GM04503 (cell line): Measurements from ENCODE around the gene IL13.
"Not testable (repeated sequence)": the region's sequence is repeated elsewhere in the genome, so short reads cannot be mapped to it uniquely, and the experiment has no call there.

Experiments used
- DNase-seq: peaks from one replicate; pipeline ENCODE4 v3.0.0-alpha.2; 2012; ENCODE audit warnings: low read depth

Gene IL13

DNA sequence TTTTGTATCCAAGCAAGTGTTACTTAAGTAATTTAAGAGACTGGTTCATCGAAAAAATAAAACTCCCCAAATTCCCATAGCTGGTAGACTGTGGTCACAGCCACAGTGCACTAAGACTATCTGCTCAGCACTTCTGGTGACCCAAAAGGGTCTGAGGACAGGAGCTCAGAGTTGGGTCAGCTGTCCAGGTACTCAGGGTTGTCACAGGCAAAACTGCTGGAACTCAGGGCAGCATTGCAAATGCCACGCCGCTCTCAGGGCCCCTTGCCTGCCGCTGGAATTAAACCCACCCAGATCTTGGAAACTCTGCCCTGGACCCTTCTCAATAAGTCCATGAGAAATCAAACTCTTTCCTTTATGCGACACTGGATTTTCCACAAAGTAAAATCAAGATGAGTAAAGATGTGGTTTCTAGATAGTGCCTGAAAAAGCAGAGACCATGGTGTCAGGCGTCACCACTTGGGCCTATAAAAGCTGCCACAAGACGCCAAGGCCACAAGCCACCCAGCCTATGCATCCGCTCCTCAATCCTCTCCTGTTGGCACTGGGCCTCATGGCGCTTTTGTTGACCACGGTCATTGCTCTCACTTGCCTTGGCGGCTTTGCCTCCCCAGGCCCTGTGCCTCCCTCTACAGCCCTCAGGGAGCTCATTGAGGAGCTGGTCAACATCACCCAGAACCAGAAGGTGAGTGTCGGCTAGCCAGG lies at the start of gene IL13:
Gene IL13 (plus strand): TSS at position 498 of the 705 bp plus-strand sequence. CDS start 14 bp downstream, at position 512.
- no peak for DNase-seq

DNA sequence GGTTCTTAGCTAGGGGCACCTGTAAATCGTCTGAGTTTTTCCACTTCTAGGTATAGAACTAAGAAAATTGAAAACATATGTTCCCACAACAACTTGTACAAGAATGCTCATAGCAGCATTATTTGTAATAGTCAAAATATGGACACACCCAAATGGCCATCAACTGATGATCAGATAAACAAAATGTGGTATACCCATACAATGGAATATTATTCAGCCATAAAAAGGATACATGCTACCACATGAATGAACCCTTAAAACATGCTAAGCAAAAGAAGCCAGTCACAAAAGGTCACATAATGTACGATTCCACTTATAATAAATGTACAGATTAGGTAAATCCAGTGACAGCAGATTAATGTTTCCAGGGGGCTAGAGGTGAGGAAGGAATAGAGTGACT lies 46.0 kb upstream of the IL13 start:
- no peak for DNase-seq

DNA sequence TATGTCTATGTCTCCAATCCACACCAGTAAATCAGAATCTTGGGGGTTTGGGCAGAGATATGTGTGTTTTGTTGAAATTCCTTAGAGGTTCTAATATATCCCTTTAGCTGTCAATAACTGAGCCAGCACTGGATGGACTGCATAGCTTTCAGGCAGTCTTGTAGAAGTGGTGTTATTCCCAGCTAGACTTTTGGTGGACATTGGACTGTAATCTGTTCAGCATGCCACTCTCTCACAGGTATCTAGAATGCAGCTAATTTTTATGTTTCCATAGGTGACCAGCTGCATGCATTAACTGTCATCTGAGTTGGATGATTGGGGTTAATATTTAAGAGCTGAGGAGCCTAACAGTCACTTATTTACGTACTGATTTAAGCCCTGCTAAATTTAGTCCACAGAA lies 45.1 kb upstream of the IL13 start:
- no peak for DNase-seq

DNA sequence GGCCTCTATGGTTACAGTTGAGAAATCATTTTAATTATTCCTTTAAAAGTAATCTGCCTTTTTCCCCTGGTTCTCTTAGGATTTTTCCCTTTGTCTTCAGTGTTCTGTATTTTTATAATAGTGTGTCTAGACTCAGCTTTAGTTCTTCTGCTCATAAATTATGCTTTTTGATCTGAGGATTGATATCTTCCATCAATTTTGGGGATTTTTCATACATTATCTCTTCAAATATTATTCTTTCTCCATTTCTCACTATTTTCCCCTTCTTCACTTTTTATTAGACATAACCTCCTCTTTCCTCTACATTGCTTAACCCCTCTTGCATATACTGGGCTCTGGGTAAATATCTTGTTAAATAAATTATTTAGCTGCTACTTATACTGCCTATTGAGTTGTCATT lies 36.3 kb upstream of the IL13 start:
- DNase-seq = no peak

DNA sequence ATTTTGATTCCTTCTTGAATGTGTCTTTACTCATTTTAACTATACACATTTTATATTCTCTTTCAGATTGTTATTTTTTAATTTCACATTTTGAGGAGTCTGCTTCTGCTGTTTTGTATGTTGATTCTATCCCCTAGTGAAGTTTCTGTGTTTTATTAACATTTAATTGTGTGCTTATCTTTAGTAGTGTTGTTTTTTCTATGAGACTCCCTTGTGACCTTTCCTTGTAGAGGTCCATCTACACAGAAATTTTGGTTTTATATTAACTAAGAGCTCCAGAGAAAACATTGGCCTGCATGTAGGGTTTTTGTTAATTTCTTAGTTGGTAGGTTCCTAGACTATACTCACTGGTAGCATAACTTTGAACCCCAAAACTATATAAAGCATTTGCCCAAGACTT lies 35.4 kb upstream of the IL13 start:
- DNase-seq = no peak

DNA sequence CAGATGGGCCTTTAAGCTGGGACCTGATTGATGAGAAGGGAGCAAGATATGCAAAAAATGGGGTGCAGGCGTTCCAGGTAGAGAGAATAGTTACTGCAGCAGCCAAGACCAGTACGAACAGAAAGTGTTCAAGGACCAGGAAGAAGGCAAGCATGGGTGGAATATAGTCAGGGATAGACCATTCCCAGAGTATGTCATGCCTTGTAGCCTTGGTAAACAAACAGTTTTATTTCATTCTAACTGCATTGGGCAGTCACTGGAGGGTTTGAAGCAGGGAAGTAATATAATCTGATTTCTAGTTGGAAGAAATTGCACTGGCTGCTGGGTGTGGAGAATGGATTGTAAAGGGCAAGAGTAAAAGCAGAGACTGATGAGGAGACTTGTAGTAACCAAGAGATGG lies 30.5 kb upstream of the IL13 start:
- DNase-seq = no peak

DNA sequence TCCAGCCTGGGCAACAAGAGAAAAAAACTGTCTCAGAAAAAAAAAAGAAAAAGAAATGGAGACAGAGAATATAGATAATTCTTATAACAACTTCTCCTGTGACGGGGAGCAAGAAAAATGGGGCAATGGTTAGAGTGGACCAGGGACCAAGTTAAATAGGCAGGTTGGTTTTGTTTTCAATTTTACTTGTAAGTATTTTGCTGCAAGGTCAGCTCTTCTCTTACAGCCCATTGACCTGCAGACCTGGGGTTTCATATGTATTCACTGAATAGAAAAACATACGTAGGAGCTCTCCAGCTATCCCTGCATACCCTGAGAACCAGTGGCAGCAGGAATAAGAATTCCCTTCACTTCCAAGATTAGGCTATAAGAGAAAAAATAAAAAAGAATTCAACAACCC lies 29.2 kb upstream of the IL13 start:
- no peak for DNase-seq

DNA sequence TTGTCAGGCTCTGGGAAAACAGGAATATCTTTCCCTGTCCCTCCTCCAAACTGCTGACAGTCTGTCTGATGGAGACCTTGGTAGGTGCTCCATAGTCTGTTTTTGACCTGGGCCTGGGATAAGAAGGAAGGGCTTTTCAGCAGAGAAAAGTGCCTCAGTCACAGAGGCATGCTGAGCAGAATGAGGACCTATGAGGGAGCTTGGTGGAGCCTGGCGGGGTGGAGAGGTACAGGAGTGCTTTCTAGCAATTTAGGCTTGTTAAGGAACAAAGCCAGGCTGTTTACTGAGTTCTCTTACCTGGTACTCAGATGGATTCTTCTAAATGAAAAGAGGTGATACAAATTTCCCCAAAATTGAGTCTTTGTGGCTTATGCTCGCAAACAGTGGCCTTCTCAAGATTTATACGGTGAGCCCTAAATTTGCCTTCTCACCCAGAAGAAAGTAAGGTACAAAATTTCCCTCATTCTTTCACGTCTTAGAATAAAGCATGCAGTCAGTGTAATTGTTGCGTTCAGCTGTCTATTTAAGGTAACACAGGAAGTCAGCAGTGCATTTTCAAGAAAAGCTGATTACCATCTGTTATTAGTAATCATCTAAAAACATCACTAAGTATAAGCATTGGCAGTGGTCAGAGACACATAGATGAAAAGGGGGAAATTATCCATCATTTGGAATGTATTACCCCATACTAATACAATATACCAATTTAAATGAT lies 28.6 kb upstream of the IL13 start:
- no peak for DNase-seq

DNA sequence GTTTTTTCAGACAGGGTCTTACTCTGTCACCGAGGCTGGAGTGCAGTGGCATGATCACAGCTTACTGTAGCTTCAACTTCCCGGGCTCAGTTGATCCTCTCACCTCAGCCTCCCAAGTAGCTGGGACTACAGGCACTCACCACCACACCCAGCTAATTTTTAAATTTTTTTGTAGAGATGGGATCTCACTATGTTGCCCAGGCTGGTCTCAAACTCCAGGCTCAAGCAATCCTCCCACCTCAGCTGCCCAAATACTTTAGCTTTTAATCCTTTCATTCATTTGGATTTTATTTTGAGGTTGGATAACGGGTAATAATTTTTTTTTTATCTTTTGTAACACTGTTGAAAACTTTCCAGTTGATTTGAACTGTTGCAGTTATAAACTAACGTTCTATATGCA lies 24.4 kb upstream of the IL13 start:
- DNase-seq = not testable (repeated sequence)

DNA sequence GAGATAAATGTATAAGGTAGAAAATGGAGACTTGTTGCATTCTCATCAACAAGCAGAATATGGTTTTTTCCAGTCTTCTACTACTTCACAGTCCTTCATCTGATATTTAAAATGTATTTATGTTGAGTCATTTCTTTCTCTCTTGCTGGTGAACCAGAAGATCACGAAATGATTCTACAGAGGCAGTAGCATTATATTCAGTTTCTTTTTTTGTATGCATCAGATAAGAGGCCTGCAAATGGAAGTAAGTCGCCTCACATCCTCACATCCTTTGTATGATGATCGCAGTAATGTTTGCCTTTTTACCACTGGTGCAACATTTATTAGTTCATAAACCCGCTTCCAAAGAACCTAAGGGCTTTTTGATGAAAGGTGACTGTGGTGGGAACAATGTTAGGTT lies 22.1 kb upstream of the IL13 start:
- no peak for DNase-seq

DNA sequence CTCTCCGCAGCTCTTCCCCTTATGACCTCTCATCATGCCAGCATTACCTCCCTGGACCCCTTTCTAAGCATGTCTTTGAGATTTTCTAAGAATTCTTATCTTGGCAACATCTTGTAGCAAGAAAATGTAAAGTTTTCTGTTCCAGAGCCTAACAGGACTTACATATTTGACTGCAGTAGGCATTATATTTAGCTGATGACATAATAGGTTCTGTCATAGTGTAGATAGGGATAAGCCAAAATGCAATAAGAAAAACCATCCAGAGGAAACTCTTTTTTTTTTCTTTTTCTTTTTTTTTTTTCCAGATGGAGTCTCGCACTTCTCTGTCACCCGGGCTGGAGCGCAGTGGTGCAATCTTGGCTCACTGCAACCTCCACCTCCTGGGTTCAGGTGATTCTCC lies 20.7 kb upstream of the IL13 start:
- DNase-seq = no peak

DNA sequence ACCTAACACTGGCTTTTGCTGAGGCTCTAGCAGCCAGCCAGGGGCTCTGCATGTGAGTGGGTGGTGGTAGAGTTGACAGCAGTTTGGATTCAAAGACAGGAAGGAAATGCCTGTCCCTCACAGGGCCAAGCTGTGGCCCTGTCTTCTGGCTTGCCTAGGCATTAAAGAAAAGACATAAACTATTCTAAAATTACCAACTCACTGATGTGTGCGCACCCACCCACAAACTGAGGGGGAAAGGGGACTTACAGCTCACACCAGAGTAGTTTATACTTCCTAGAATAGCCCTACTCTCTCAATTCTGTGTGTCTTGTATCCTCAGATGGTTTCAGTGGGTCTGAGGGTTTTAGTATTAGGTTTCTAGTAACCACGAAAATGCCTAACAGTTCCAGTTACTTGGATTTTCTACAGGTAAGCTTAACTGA lies 18.3 kb upstream of the IL13 start:
- no peak for DNase-seq

DNA sequence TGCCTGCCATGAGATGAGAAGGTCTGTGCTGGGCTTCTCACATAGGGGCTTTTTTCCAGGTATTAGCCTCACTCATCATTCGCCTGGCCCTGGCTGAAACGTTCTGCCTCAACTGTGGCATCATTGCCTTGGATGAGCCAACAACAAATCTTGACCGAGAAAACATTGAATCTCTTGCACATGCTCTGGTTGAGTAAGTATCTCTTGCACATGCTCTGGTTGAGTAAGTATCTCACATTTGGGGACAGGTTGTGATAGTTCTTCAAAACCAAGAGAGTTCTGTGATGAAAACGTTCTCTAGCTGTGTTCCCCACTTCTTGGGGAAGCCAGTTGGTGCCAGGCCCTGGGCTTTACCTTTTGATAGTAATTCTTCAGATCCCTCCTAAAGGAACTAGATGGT lies 17.4 kb upstream of the IL13 start:
- DNase-seq = no peak

DNA sequence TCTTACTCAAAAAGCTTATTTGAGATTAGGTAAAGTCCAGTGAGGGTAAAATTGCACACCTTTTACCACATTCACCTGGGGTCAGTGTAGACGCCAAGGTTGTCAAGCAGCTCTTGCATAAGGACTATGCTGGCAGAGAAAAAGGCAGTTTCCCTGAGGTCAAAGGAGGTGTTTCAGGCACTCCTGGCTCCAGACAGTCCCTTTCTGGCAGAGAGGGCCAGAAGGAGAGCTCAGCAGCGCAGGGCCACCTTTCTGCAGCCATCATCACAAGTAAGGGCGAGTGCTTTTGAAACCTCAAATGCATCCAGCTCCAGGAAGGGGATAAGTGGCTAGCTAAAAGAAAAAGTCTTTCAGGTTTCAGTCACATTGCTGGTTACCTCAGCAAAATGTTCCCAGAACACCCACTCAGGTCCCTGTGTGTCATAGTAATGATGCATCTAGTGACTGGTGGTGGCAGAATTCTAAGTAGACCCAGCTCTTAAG lies 16.7 kb upstream of the IL13 start:
- DNase-seq = no peak

DNA sequence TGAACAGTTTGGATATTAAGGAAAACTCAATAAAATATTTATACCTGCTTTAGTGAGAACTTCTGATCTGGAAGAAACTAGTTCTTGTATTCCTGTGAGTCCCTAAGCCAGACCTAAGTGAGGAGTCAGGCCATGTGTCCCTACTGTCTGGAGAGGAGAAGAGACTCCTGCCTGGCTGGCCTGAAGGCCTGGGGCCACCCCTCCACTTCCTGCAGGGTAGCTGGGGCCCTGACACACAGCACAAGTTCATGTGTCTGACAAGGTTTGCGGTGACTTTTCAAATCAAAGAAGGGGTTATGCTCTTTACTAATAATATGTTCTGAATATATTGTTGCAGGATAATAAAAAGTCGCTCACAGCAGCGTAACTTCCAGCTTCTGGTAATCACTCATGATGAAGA lies 16.1 kb upstream of the IL13 start:
- no peak for DNase-seq

DNA sequence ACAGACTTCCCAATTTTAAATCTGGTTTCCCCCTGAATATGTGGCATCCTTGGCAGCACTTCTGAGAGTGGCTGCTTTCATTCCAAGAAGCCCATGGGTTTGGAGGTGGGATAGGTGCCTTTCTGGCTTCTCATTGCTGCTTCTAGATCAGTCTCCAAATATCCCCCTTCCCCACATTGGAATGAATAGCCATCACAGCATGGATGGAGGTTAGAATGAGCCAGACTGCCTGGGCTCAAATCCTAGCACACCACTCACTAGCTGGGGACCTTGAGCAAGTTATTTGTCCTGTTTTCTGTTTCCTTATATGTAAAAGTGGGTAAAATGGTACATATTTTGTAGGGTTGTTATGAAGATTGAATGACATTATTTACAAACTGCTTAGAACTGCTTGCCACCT lies 13.8 kb upstream of the IL13 start:
- DNase-seq = no peak

DNA sequence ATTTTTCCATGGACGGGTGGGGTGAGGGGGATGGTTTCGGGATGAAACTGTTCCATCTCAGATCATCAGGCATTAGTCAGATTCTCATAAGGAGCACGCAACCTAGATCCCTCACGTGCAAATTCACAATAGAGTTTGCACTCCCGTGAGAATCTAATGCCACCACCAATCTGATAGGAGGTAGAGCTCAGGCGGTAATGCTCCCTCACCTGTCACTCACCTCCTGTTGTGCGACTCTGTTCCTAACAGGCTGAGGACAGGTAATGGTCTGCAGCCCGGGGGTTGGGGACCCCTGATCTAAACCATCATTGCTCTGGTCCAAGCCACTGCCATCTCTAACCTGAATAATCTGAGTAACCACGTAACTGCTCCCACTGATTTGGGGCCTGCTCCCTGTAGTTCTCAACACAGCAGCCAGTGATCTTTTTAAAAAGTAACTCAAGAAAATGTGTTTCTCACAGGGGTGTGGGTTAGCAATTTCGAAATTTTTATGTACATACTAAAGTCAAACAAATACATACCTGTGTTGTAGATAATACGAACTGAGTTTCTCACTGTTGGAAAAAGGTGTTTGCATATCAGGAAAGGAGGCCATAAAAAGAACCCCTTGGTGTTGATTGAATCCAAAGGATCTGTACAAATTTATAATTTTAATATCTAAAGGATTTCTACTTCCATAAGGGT lies 11.2 kb upstream of the IL13 start:
- DNase-seq = no peak

DNA sequence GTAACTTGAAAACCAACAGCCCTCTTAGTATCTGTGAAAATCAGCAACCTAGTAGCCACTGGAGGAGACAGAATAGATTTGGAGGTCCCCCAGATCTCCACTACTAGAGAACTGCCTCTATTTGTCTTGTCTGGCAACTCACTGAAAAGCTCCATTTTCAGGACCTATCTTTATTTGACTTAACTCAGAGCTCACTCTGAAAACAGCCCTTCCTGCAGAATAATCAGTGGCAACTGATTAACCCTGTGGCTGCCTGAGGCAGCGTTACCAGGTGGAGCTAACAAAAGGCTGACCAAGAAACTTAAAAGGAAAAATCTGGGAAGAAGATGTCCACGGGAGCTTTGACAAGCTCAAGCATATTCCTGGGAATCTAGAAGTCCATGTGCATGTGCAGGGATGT lies 10.5 kb upstream of the IL13 start:
- DNase-seq = no peak

DNA sequence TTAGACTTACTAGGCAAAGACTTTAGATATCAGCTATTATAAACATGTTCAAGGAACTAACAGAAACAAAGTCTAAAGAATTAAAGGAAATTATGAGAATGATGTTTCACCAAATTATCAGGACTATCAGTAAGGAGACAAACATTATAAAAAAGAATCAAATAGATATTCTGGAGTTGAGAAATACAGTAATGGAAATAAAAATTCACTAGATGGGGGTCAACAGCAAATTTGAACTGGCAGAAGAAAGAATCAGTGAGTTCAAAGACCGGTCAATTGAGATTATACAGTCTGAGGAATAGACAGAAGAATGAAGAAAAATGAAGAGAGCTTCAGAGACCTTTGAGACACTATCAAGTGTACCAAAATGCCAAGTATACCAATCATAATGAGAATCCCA lies 9.6 kb upstream of the IL13 start:
- DNase-seq = no peak

DNA sequence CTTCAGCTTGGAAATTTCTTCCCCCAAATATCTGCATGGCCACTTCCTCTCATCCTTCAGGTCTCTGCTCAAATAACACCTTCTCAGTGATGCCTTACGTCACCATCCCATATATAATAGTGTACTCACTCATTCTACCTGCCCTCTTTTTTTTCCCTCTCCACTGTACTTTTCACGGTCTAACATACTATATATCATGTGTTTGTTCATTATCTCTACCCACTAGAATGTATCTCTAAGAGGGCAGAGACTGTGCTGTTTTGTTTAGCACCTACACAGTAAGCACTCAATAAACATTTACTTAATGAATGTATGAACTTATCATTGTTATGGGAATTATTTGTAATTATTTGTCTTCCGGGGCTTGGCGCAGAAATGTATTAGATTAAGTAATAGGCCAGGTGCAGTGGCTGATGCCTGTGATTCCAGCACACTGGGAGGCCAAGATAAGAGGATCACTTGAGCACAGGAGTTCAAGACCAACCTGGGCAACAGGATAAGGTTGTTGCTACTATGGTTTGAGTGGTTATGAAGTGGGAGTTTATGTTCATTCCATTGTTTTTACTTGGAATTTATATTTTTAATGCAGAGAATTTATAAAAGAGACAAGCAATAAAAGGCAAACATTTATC lies 6.0 kb upstream of the IL13 start:
- DNase-seq = no peak

DNA sequence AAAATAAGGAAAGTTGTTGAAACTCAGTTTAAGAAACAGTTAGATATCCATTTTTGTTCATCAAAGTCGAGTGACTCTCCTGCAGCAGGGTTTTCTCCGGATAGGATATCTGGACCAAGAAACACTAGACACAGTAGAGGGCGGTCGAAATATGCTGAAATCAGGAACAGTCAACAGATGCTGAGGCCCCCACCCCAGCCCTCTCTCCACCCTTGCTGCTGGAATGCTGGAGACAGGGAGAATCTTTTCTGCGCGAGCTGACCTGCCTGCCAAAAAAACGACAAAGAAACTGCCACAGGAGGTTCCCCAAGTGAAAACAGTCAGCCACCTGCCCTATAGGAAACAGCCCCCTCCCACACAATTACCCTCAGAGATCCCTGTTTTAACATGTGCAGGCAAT lies 4.3 kb upstream of the IL13 start:
- no peak for DNase-seq

DNA sequence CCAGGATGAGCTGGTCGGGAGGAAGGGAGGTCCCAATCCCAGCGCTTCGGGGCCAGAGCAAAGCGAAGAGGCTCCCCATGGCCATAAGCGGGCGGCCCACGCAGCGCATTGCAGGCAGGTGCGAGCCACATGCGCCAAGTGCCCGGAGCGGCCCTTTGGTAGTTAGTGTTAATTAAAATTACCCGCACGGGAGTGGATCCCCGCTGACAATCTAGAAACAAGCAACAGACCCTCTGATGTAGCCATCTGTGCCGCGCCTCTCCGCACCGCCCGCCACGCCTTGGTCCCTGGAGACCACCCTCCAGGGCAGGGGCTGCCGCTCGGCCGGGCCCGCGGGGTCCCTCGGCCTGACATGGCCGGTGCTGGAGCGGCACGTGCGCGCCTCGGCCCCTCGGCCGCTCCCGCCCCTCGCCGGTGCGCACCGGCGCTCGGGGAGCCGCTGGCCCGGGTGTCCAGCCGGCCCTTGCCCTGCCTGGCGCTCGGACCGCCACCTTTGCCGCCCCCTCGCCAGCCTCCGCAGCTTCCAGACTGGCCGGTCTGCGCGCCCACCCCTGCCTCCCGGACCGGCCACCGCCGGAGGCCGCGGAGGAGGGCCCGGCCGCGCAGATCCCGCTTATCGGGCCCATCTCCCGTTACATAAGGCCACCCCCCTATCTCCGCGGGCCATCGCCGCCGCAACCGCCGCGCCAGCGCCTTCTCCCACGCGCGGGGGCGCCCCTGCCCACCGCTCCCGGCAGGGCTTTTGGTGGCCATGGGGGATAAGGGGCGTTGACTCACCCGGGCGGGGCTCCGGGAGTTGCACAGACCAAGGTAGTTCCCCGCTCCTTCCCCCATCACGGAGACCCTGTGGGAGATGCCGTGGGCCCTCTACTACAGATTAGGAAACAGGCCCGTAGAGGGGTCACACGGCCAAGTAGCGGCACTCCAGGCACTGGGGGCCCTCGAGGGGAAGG lies 1.9 kb upstream of the IL13 start:
- no peak for DNase-seq
